Measurements from ENCODE around the gene P2RX1.

P2RX1 gene

GRCh38 chr17:3923466-3924190 lies 7.4 kb upstream of the P2RX1 start:
- Histone ChIP-seq H3K27me3 (ENCODE audit: control insufficient read depth, insufficient read depth, low read length) (no peaks in the 10 kb centered on the region), H3K4me3 (ENCODE audit: low read depth, low read length) (no peak overlapping the region), H3K36me3 (ENCODE audit: control insufficient read depth, insufficient read depth, low read length) (0 out of 2 replicates have a peak, but pooled peaks cover 3% of the 10 kb centered on the region), H3K9ac (ENCODE audit: low read depth, low read length) (no peak overlapping the region), H3K9me3 (ENCODE audit: control insufficient read depth, insufficient read depth, low read length) (no peaks in the 10 kb centered on the region), H3K27ac (ENCODE audit: low read depth, low read length) (no peak overlapping the region), H3K4me1 (ENCODE audit: control insufficient read depth, insufficient read depth, low read length) (no peaks in the 10 kb centered on the region)

GRCh38 chr17:3922765-3923164 lies 6.5 kb upstream of the P2RX1 start:
- Histone ChIP-seq H3K9ac (ENCODE audit: low read depth, low read length) (no peak overlapping the region), H3K4me1 (ENCODE audit: control insufficient read depth, insufficient read depth, low read length) (no peaks in the 10 kb centered on the region), H3K9me3 (ENCODE audit: control insufficient read depth, insufficient read depth, low read length) (no peaks in the 10 kb centered on the region), H3K27me3 (ENCODE audit: control insufficient read depth, insufficient read depth, low read length) (no peaks in the 10 kb centered on the region), H3K4me3 (ENCODE audit: low read depth, low read length) (no peak overlapping the region), H3K27ac (ENCODE audit: low read depth, low read length) (no peak overlapping the region), H3K36me3 (ENCODE audit: control insufficient read depth, insufficient read depth, low read length) (no peaks in the 10 kb centered on the region)

GRCh38 chr17:3921502-3922319 lies 5.4 kb upstream of the P2RX1 start:
- no peaks in the 10 kb centered on the region for H3K9me3 ChIP-seq (ENCODE audit: control insufficient read depth, insufficient read depth, low read length)
- H3K27ac ChIP-seq (ENCODE audit: low read depth, low read length), result no peak overlapping the region
- H3K4me1 ChIP-seq (ENCODE audit: control insufficient read depth, insufficient read depth, low read length), result no peaks in the 10 kb centered on the region
- H3K9ac ChIP-seq (ENCODE audit: low read depth, low read length), result no peak overlapping the region
- no peaks in the 10 kb centered on the region for H3K36me3 ChIP-seq (ENCODE audit: control insufficient read depth, insufficient read depth, low read length)
- no peaks in the 10 kb centered on the region for H3K27me3 ChIP-seq (ENCODE audit: control insufficient read depth, insufficient read depth, low read length)
- no peak overlapping the region for H3K4me3 ChIP-seq (ENCODE audit: low read depth, low read length)

GRCh38 chr17:3921006-3921405 lies 4.7 kb upstream of the P2RX1 start:
- Histone ChIP-seq H3K27ac (ENCODE audit: low read depth, low read length) (no peak overlapping the region), H3K9me3 (ENCODE audit: control insufficient read depth, insufficient read depth, low read length) (no peaks in the 10 kb centered on the region), H3K4me1 (ENCODE audit: control insufficient read depth, insufficient read depth, low read length) (no peaks in the 10 kb centered on the region), H3K4me3 (ENCODE audit: low read depth, low read length) (no peak overlapping the region), H3K36me3 (ENCODE audit: control insufficient read depth, insufficient read depth, low read length) (no peaks in the 10 kb centered on the region), H3K27me3 (ENCODE audit: control insufficient read depth, insufficient read depth, low read length) (no peaks in the 10 kb centered on the region), H3K9ac (ENCODE audit: low read depth, low read length) (no peak overlapping the region)

GRCh38 chr17:3919123-3919624 lies 2.9 kb upstream of the P2RX1 start:
- no peaks in the 10 kb centered on the region for H3K27me3 ChIP-seq (ENCODE audit: control insufficient read depth, insufficient read depth, low read length)
- H3K27ac ChIP-seq (ENCODE audit: low read depth, low read length), result no peak overlapping the region
- H3K36me3 ChIP-seq (ENCODE audit: control insufficient read depth, insufficient read depth, low read length), result no peaks in the 10 kb centered on the region
- no peak overlapping the region for H3K4me3 ChIP-seq (ENCODE audit: low read depth, low read length)
- H3K4me1 ChIP-seq (ENCODE audit: control insufficient read depth, insufficient read depth, low read length), result no peaks in the 10 kb centered on the region
- no peak overlapping the region for H3K9ac ChIP-seq (ENCODE audit: low read depth, low read length)
- H3K9me3 ChIP-seq (ENCODE audit: control insufficient read depth, insufficient read depth, low read length), result no peaks in the 10 kb centered on the region

- H3K36me3 ChIP-seq (ENCODE audit: control insufficient read depth, insufficient read depth, low read length), result no peaks in the 10 kb centered on the region
- H3K9me3 ChIP-seq (ENCODE audit: control insufficient read depth, insufficient read depth, low read length), result no peaks in the 10 kb centered on the region
- no peak overlapping the region for H3K9ac ChIP-seq (ENCODE audit: low read depth, low read length)
- H3K27ac ChIP-seq (ENCODE audit: low read depth, low read length), result no peak overlapping the region
- no peak overlapping the region for H3K4me3 ChIP-seq (ENCODE audit: low read depth, low read length)
- no peaks in the 10 kb centered on the region for H3K27me3 ChIP-seq (ENCODE audit: control insufficient read depth, insufficient read depth, low read length)
- no peaks in the 10 kb centered on the region for H3K4me1 ChIP-seq (ENCODE audit: control insufficient read depth, insufficient read depth, low read length)
Observed at GRCh38 chr17:3918372-3919122, 2.3 kb upstream of the P2RX1 start.

GRCh38 chr17:3917391-3917931 lies 1.2 kb upstream of the P2RX1 start:
- Histone ChIP-seq H3K27ac (ENCODE audit: low read depth, low read length) (no peak overlapping the region), H3K9me3 (ENCODE audit: control insufficient read depth, insufficient read depth, low read length) (no peaks in the 10 kb centered on the region), H3K9ac (ENCODE audit: low read depth, low read length) (no peak overlapping the region), H3K4me1 (ENCODE audit: control insufficient read depth, insufficient read depth, low read length) (no peaks in the 10 kb centered on the region), H3K36me3 (ENCODE audit: control insufficient read depth, insufficient read depth, low read length) (no peaks in the 10 kb centered on the region), H3K27me3 (ENCODE audit: control insufficient read depth, insufficient read depth, low read length) (no peaks in the 10 kb centered on the region), H3K4me3 (ENCODE audit: low read depth, low read length) (no peak overlapping the region)

- no peak overlapping the region for H3K27ac ChIP-seq (ENCODE audit: low read depth, low read length)
- H3K27me3 ChIP-seq (ENCODE audit: control insufficient read depth, insufficient read depth, low read length), result no peaks in the 10 kb centered on the region
- H3K36me3 ChIP-seq (ENCODE audit: control insufficient read depth, insufficient read depth, low read length), result no peaks in the 10 kb centered on the region
- H3K4me1 ChIP-seq (ENCODE audit: control insufficient read depth, insufficient read depth, low read length), result no peaks in the 10 kb centered on the region
- no peak overlapping the region for H3K4me3 ChIP-seq (ENCODE audit: low read depth, low read length)
- no peaks in the 10 kb centered on the region for H3K9me3 ChIP-seq (ENCODE audit: control insufficient read depth, insufficient read depth, low read length)
- H3K9ac ChIP-seq (ENCODE audit: low read depth, low read length), result no peak overlapping the region
Observed at GRCh38 chr17:3916825-3917224, 560 bp upstream of the P2RX1 start.

GRCh38 chr17:3915581-3915994 lies 677 bp downstream of the P2RX1 start:
- Histone ChIP-seq H3K9ac (ENCODE audit: low read depth, low read length) (no peak overlapping the region), H3K4me1 (ENCODE audit: control insufficient read depth, insufficient read depth, low read length) (no peaks in the 10 kb centered on the region), H3K27ac (ENCODE audit: low read depth, low read length) (no peak overlapping the region)

GRCh38 chr17:3914312-3914670 lies 2.0 kb downstream of the P2RX1 start:
- H3K4me3 ChIP-seq (ENCODE audit: low read depth, low read length), result no peak overlapping the region
- H3K4me1 ChIP-seq (ENCODE audit: control insufficient read depth, insufficient read depth, low read length), result no peaks in the 10 kb centered on the region

More at GRCh38 chr17:3915581-3915994, 677 bp downstream of the P2RX1 start:
- no peaks in the 10 kb centered on the region for H3K9me3 ChIP-seq (ENCODE audit: control insufficient read depth, insufficient read depth, low read length)
- H3K27me3 ChIP-seq (ENCODE audit: control insufficient read depth, insufficient read depth, low read length), result no peaks in the 10 kb centered on the region
- H3K36me3 ChIP-seq (ENCODE audit: control insufficient read depth, insufficient read depth, low read length), result no peaks in the 10 kb centered on the region
- no peak overlapping the region for H3K4me3 ChIP-seq (ENCODE audit: low read depth, low read length)

More at GRCh38 chr17:3914312-3914670, 2.0 kb downstream of the P2RX1 start:
- H3K27me3 ChIP-seq (ENCODE audit: control insufficient read depth, insufficient read depth, low read length), result no peaks in the 10 kb centered on the region
- no peaks in the 10 kb centered on the region for H3K9me3 ChIP-seq (ENCODE audit: control insufficient read depth, insufficient read depth, low read length)
- H3K9ac ChIP-seq (ENCODE audit: low read depth, low read length), result no peak overlapping the region
- H3K36me3 ChIP-seq (ENCODE audit: control insufficient read depth, insufficient read depth, low read length), result no peaks in the 10 kb centered on the region
- no peak overlapping the region for H3K27ac ChIP-seq (ENCODE audit: low read depth, low read length)
